NT2/D1 (cell line): ENCODE data around the gene BMPR1A.

ENCODE experiments used
- SUZ12 ChIP-seq: IDR thresholded peaks from 2 replicates; pipeline ENCODE4 v1.6.1; 2011; ENCODE audit not compliant: insufficient read length, insufficient read depth; ENCODE audit errors: extremely low read depth
- YY1 ChIP-seq: IDR thresholded peaks from 2 replicates; pipeline ENCODE4 v1.6.1; 2011; ENCODE audit not compliant: insufficient read length, insufficient read depth
- ZNF274 ChIP-seq: IDR thresholded peaks from 2 replicates; pipeline ENCODE4 v1.6.1; 2011; ENCODE audit warnings: mild to moderate bottlenecking, low read depth, low read length

GRCh38 chr10:86981716-86982115 lies 225.3 kb downstream of the BMPR1A start:
- TF ChIP-seq YY1: no peak
- TF ChIP-seq ZNF274: no peak
- no peak for TF ChIP-seq SUZ12
